Lung (tissue), 12 donors: ENCODE measurements around the gene PROS1. TPM values are rescaled to one million over a fixed set of nuclear protein-coding genes. Genes with fewer than 3 reads are reported as not detected.
"Not testable (repeated sequence)": the region's sequence is repeated elsewhere in the genome, so short reads cannot be mapped to it uniquely, and the experiment has no call there.

Experiments used
- ATAC-seq: fragments of 200-7000 bp; cut with Tn5 transposase; one replicate; pipeline ENCODE4 v1.9.1; 2020; ENCODE audit warnings: moderate number of reproducible peaks; ENCODE audit not compliant: insufficient read depth, low FRiP score
- DNase-seq, 3 donors: peaks; one replicate each; pipeline ENCODE4 v3.0.0-alpha.2; 2013 to 2017
- H3K27ac ChIP-seq, 2 donors: one replicate each; pipeline ENCODE4 v1.5.1; 2013; ENCODE audit warnings: mild to moderate bottlenecking in 2 of 2, moderate library complexity in 2 of 2, control low read depth in 1 of 2, inconsistent platforms in 1 of 2, low read depth in 1 of 2, low read length in 1 of 2
- H3K27me3 ChIP-seq, 3 donors: one replicate each; pipeline ENCODE4 v1.5.1; 2013; ENCODE audit warnings: low read length in 2 of 3; ENCODE audit not compliant: control insufficient read depth in 3 of 3, insufficient read depth in 3 of 3
- H3K36me3 ChIP-seq, 4 donors: one replicate each; pipeline ENCODE4 v1.5.1; 2013; ENCODE audit warnings: low read length in 4 of 4, mild to moderate bottlenecking in 1 of 4, moderate library complexity in 1 of 4; ENCODE audit not compliant: control insufficient read depth in 4 of 4, insufficient read depth in 4 of 4
- H3K4me1 ChIP-seq, 5 donors: one replicate each; pipeline ENCODE4 v1.5.1; 2013; ENCODE audit warnings: low read length in 5 of 5, mild to moderate bottlenecking in 2 of 5, moderate library complexity in 1 of 5; ENCODE audit not compliant: control insufficient read depth in 5 of 5, insufficient read depth in 5 of 5
- H3K4me3 ChIP-seq: one replicate; pipeline ENCODE4 v1.5.1; 2013; ENCODE audit warnings: mild to moderate bottlenecking, control low read depth, moderate library complexity
- H3K9ac ChIP-seq, 2 donors: one replicate each; pipeline ENCODE4 v1.5.1; 2013; ENCODE audit warnings: low read length in 2 of 2, control low read depth in 1 of 2; ENCODE audit not compliant: insufficient read depth in 1 of 2
- H3K9me3 ChIP-seq, 4 donors: one replicate each; pipeline ENCODE4 v1.5.1; 2013; ENCODE audit warnings: low read length in 3 of 4, mild to moderate bottlenecking in 1 of 4, moderate library complexity in 1 of 4; ENCODE audit not compliant: control insufficient read depth in 4 of 4, insufficient read depth in 3 of 4
- WGBS, 2 donors: extraction: QIAGEN DNeasy Blood & Tissue Kit; methylation state at CpG; one replicate each; pipeline ENCODE4 v1.1.7; 2013; 5-methylcytosine and 5-hydroxymethylcytosine counted together
- polyA plus RNA-seq, 2 donors: library from polyadenylated mRNA; stranded (reverse); fragments of 200-250 nt; gene quantifications; one replicate each; pipeline ENCODE4 v1.2.1, GENCODE V29; 2013
- total RNA-seq, 2 donors: library from RNA; depleted of rRNA in 1 of 2; stranded (reverse); fragments of >200 nt in 1 of 2; gene quantifications; one replicate each; pipeline ENCODE4 v1.2.1, GENCODE V29; 2014 to 2021
- TF ChIP-seq, protein P1 (sequence below): IDR thresholded peaks from 2 replicates; pipeline ENCODE4 v1.5.1; 2012; ENCODE audit warnings: mild to moderate bottlenecking; ENCODE audit errors: control extremely low read depth, extremely low read depth
- donor health status: control.
- donor health status: control.
- donor health status: Bipolar disorder and iron deficiency.
- donor health status: healthy.
- donor health status: DM: yes; HTN: yes; CAD: no.

The PROS1 gene
- total and polyA plus RNA-seq, 4 donors, result 16.2 to 70.3 (median 32.8) TPM

- Histone ChIP-seq H3K4me1 (peaks cover 0 to 2% (median 0%) of the 10 kb centered on the region in 5 donors), H3K9ac (no peak overlapping the region), H3K27ac (no peak overlapping the region), H3K4me3 (no peak overlapping the region), H3K9me3 (peaks cover 0 to 4% (median 0%) of the 10 kb centered on the region in 4 donors), H3K36me3 (peaks cover 0 to 2% (median 0%) of the 10 kb centered on the region in 4 donors), H3K27me3 (no peaks in the 10 kb centered on the region)
- TF ChIP-seq, protein P1, sequence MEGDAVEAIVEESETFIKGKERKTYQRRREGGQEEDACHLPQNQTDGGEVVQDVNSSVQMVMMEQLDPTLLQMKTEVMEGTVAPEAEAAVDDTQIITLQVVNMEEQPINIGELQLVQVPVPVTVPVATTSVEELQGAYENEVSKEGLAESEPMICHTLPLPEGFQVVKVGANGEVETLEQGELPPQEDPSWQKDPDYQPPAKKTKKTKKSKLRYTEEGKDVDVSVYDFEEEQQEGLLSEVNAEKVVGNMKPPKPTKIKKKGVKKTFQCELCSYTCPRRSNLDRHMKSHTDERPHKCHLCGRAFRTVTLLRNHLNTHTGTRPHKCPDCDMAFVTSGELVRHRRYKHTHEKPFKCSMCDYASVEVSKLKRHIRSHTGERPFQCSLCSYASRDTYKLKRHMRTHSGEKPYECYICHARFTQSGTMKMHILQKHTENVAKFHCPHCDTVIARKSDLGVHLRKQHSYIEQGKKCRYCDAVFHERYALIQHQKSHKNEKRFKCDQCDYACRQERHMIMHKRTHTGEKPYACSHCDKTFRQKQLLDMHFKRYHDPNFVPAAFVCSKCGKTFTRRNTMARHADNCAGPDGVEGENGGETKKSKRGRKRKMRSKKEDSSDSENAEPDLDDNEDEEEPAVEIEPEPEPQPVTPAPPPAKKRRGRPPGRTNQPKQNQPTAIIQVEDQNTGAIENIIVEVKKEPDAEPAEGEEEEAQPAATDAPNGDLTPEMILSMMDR, result no peak
- no peak for ATAC-seq
- DNase-seq, result no peak
- 91 to 93% methylated on average over 1 of the region's 1 CpG for WGBS, 2 donors
These were observed 69.1 kb downstream of the PROS1 start for GRCh38 chr3:93904568-93904967.

DNA sequence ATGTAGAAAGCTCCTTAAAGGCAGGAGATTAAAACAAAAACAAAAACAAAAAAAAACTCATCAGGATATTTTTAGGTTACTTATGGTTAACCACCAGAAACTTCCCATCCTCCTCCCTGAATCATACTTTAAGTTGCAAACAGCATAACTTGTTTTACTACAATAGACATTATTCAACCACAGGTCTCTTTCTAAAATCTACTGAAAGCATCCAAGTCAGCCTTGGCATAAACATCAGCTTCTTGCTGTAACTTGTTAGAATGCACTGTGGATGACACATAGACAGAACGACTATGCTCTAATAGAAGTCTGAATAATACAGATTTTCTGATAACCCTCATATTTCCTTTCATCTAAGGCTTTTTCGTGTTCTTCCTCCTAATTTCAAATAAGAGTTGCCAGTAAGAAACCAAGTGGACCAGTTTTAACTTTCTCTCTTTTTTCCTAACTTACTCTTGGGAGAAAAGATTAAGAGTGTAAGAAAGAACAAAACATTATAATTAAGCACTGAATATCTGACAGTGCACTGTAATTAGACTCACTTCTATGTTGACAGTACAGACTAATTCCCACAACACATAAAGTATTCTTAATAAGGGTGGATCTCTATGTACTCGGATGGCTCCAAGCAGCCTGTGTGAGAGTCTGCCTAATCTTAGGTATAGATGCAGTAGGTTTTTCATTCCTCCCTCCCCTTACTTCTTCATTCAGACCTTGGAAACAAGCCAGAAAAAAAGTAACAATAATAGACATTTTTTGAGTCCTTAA lies 95.3 kb downstream of the PROS1 start:
- not testable (repeated sequence) for H3K9ac ChIP-seq, ATAC-seq, H3K27ac ChIP-seq, H3K4me3 ChIP-seq, H3K4me1 ChIP-seq, H3K9me3 ChIP-seq, H3K36me3 ChIP-seq, H3K27me3 ChIP-seq
- DNase-seq, result peak in 1 of 3 donors; percentile 3
- WGBS, 2 donors, result 80 to 84% methylated on average over 3 of the region's 3 CpGs

DNA sequence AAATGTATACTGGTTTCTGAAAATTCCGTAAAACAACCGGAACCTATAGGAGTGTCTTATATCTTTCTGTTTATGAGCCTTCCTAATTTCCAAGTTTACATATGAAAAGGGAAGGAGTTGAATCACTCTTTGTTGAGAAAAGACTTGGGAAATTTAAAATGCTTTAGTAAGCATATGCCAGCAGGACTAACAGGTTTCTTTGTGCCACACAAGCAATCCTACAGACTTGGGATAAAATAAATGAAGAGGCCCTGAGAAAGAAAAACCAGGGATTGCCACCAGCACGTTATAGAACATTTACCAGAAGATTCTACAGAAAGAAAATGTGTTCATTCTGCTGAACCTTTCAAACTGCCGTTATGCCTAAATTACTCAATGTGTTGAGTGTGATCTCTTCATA lies 96.3 kb downstream of the PROS1 start:
- not testable (repeated sequence) for H3K4me3 ChIP-seq, H3K36me3 ChIP-seq, ATAC-seq, H3K4me1 ChIP-seq, H3K27me3 ChIP-seq, H3K9ac ChIP-seq, H3K27ac ChIP-seq, DNase-seq, H3K9me3 ChIP-seq
- WGBS, 2 donors, result 91 to 95% methylated on average over 4 of the region's 4 CpGs

DNA sequence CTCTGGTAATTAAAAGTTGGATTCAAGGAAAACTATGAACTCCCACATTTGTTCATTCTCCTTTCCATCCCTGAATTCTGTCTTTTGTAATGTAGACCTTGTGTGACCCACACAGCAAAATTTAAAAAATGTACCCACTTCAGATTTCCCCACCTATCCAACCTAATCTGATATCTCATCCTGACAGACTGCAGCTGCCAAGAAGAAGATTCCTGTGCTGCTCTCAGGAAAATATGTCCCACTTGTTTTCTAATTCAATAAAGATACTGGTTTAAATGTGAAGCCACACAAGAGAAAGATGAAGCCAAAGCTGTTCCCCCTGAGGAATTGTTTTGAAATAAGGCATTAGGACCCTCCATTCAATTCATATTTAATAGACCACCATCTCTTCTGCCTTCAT lies 100.3 kb downstream of the PROS1 start:
- H3K9ac ChIP-seq, H3K4me1 ChIP-seq, H3K36me3 ChIP-seq, DNase-seq, H3K9me3 ChIP-seq, H3K27ac ChIP-seq, H3K4me3 ChIP-seq, H3K27me3 ChIP-seq, ATAC-seq: not testable (repeated sequence)

DNA sequence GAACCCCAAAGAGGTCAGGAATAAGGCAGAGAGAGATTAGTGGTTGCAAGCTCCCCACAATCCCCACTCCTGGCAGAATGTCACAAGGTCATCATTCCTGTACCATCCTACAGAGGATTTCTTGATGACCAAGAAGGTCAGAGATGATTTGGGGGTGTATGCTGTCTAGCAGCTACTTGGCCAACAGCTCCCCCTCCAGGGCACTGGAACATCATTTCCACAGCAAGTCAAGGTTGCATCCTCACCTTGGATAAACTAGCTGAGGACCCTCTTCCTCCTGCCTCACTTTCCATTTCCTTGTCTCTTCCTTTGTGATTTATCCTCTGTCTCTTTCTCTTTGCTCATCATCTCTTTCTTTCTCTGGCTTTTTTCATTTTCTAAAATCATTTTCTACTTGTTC lies 106.3 kb downstream of the PROS1 start:
- no peak for DNase-seq
- no peak for ATAC-seq
- TF ChIP-seq, protein P1, result no peak
- Histone ChIP-seq H3K9me3 (no peaks in the 10 kb centered on the region), H3K9ac (no peak overlapping the region), H3K27me3 (no peaks in the 10 kb centered on the region), H3K36me3 (no peaks in the 10 kb centered on the region), H3K27ac (no peak overlapping the region), H3K4me1 (no peaks in the 10 kb centered on the region), H3K4me3 (no peak overlapping the region)
